ENCODE data around the gene NBEAL2.

Gene NBEAL2

DNA sequence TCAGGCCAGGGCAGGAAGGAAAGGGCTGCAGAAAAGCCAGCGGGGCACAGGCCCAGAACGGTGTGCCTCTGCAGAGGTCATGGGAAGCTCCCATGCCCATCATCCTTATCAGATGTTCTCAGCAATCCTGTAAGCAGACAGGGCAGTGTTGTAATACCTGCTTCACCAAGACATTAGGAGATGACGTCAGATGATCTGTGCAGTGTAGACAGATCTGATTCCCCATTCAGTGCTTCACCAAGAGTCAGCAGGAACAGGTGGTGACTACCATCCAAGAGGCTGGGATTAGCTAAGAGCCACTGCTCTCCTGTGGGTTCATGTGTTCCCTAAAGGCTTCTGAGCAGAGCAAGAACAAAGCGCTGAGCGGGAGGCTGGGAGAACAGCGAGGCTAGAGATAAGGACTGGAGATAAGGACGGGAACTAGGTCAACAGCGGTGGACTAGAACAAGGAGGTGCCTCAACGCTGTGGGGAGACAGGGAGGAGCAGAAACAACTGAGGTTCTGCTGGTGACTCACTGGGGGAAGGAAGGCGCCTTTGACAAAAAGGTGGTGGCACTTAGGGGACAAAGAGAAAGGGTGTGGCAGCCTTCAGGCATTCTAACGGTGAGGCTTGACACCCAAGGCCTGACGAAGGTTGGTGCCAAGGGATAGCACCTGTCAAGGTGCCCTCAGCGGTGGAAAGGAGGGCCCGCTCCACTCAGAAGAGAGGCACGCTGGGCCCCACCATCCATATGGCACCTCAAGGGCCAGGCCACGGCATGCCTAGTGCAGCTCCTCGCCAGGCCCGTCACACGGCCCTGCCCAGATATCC is 31.3 kb upstream of the NBEAL2 start:
- Histone ChIP-seq H3K27ac (ENCODE audit: low read depth, low read length, poor library complexity, severe bottlenecking) (no peak overlapping the region), H2AFZ (ENCODE audit: low read length) (no peak overlapping the region), H3K36me3 (ENCODE audit: insufficient read depth, low read length) (peaks cover 44% of the 10 kb centered on the region; the same call in 1 of the 2 replicates), H3K27me3 (ENCODE audit: insufficient read depth, low read length) (no peaks in the 10 kb centered on the region), H3K4me2 (ENCODE audit: low read length) (no peak overlapping the region), H3K9me2 (ENCODE audit: low read depth, low read length) (no peaks in the 10 kb centered on the region), H3K9me3 (ENCODE audit: low read length) (no peaks in the 10 kb centered on the region), H3K9ac (ENCODE audit: low read length) (no peak overlapping the region), H3F3A (ENCODE audit: insufficient read depth, low read length) (no peaks in the 10 kb centered on the region), H3K4me1 (ENCODE audit: insufficient read depth, low read length, severe bottlenecking) (peaks cover 25% of the 10 kb centered on the region), H4K20me1 (ENCODE audit: insufficient read depth, low read length) (no peaks in the 10 kb centered on the region), H3K4me3 (ENCODE audit: low read depth, low read length, poor library complexity, severe bottlenecking) (no peak overlapping the region), H3K79me2 (ENCODE audit: insufficient read depth, low read length) (peaks cover 94% of the 10 kb centered on the region)
- TF ChIP-seq, protein P1, sequence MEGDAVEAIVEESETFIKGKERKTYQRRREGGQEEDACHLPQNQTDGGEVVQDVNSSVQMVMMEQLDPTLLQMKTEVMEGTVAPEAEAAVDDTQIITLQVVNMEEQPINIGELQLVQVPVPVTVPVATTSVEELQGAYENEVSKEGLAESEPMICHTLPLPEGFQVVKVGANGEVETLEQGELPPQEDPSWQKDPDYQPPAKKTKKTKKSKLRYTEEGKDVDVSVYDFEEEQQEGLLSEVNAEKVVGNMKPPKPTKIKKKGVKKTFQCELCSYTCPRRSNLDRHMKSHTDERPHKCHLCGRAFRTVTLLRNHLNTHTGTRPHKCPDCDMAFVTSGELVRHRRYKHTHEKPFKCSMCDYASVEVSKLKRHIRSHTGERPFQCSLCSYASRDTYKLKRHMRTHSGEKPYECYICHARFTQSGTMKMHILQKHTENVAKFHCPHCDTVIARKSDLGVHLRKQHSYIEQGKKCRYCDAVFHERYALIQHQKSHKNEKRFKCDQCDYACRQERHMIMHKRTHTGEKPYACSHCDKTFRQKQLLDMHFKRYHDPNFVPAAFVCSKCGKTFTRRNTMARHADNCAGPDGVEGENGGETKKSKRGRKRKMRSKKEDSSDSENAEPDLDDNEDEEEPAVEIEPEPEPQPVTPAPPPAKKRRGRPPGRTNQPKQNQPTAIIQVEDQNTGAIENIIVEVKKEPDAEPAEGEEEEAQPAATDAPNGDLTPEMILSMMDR (IDR thresholded peaks at IDR 0.05; ENCODE audit: low read length) = no peak
- TF ChIP-seq EZH2 (IDR thresholded peaks at IDR 0.05; ENCODE audit: borderline replicate concordance, low read length) = no peak

DNA sequence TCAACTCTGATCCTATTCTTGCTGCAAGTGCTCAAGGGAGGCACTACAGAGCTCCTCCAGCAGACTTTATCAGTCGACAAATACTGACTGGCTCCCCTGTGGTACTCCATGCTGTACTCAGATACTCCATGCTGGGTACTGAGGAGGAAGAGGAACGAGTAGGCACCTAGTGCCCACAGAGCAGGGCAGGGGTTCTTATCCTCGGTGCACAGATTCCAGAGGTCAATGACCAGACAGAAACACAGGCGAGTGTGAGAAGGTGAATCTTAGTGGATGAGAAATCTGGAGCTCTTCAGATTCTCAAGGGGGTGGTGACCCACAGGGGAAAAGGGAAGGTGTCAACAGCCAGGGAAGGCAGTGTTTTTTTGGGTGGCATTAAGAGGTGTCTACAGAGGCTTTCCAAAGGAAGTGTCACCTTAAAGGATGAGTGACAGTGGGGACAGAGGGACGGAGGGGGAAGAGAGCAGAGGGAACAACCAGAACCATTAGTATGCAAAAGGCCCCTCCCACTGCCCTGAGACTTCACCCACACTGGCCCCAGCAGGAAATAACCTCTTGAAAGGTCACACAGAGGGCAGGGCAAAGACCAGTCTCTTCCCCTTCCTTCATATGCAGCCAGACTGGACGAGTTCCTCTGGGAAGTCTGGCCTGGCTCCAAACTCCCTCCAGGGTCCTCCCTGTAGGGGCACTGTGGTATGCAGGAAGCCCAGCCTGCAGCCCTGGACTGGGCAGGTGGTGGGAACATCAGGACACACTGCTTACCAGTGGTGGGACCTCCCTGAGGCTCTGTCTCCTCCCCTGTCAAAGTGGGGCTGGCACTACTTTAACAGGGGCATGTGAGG is 30.4 kb upstream of the NBEAL2 start:
- Histone ChIP-seq H3K79me2 (ENCODE audit: insufficient read depth, low read length) (peaks cover 94% of the 10 kb centered on the region), H3K4me3 (ENCODE audit: low read depth, low read length, poor library complexity, severe bottlenecking) (no peak overlapping the region), H3K27me3 (ENCODE audit: insufficient read depth, low read length) (no peaks in the 10 kb centered on the region), H3K36me3 (ENCODE audit: insufficient read depth, low read length) (peaks cover 44% of the 10 kb centered on the region; the same call in 1 of the 2 replicates), H3K9ac (ENCODE audit: low read length) (no peak overlapping the region), H3F3A (ENCODE audit: insufficient read depth, low read length) (no peaks in the 10 kb centered on the region), H3K4me1 (ENCODE audit: insufficient read depth, low read length, severe bottlenecking) (peaks cover 34% of the 10 kb centered on the region), H3K9me2 (ENCODE audit: low read depth, low read length) (no peaks in the 10 kb centered on the region), H3K9me3 (ENCODE audit: low read length) (no peaks in the 10 kb centered on the region), H2AFZ (ENCODE audit: low read length) (no peak overlapping the region), H3K4me2 (ENCODE audit: low read length) (no peak overlapping the region), H3K27ac (ENCODE audit: low read depth, low read length, poor library complexity, severe bottlenecking) (peak overlapping the region; percentile 55), H4K20me1 (ENCODE audit: insufficient read depth, low read length) (no peaks in the 10 kb centered on the region)
- no peak for TF ChIP-seq EZH2 (IDR thresholded peaks at IDR 0.05; ENCODE audit: borderline replicate concordance, low read length)
- TF ChIP-seq, protein P1 (IDR thresholded peaks at IDR 0.05; ENCODE audit: low read length) = no peak

DNA sequence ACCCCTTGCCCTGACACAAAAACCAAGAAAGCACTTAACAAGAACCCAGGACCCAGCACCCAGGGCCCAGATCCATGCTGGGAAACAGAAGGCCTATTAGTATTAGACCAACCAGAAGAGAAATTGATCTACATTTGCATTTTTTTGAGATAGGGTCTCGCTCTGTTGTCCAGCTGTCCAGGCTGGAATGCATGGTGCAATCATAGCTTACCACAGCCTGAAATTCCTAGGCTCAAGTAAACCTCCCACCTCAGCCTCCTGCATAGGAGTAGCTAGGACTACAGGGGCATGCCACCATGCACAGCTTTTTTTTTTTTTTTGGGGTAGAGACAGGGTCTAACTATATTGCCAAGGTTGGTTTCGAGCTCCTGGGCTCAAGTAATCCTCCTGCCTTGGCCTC is 29.3 kb upstream of the NBEAL2 start:
- no peaks in the 10 kb centered on the region for H3K9me2 ChIP-seq (ENCODE audit: low read depth, low read length)
- TF ChIP-seq EZH2 (IDR thresholded peaks at IDR 0.05; ENCODE audit: borderline replicate concordance, low read length) = no peak
- TF ChIP-seq, protein P1 (IDR thresholded peaks at IDR 0.05; ENCODE audit: low read length) = no peak
- H3K4me1 ChIP-seq (ENCODE audit: insufficient read depth, low read length, severe bottlenecking) = peaks cover 45% of the 10 kb centered on the region
- H2AFZ ChIP-seq (ENCODE audit: low read length) = no peak overlapping the region
- H3K4me3 ChIP-seq (ENCODE audit: low read depth, low read length, poor library complexity, severe bottlenecking) = no peak overlapping the region
- peaks cover 94% of the 10 kb centered on the region for H3K79me2 ChIP-seq (ENCODE audit: insufficient read depth, low read length)
- H3K9me3 ChIP-seq (ENCODE audit: low read length) = no peaks in the 10 kb centered on the region
- H4K20me1 ChIP-seq (ENCODE audit: insufficient read depth, low read length) = no peaks in the 10 kb centered on the region
- H3K9ac ChIP-seq (ENCODE audit: low read length) = no peak overlapping the region
- H3K36me3 ChIP-seq (ENCODE audit: insufficient read depth, low read length) = peaks cover 44% of the 10 kb centered on the region; the same call in 1 of the 2 replicates
- H3K4me2 ChIP-seq (ENCODE audit: low read length) = no peak overlapping the region
- H3K27me3 ChIP-seq (ENCODE audit: insufficient read depth, low read length) = no peaks in the 10 kb centered on the region
- H3K27ac ChIP-seq (ENCODE audit: low read depth, low read length, poor library complexity, severe bottlenecking) = no peak overlapping the region
- H3F3A ChIP-seq (ENCODE audit: insufficient read depth, low read length) = no peaks in the 10 kb centered on the region
